Skeletal muscle cell (primary cell): ENCODE data around the gene RAB37.
A peak's percentile ranks its signal among the peaks of the same experiment; 100 is the strongest.

Source experiments
- DNase-seq: peaks from one replicate; pipeline ENCODE4 v3.0.0-alpha.2; 2010; ENCODE audit warnings: low read depth
- H3K4me3 ChIP-seq: 2 replicates; pipeline ENCODE4 v1.5.1; 2011; ENCODE audit warnings: low read depth, mild to moderate bottlenecking, control low read depth, low read length, moderate library complexity

Gene RAB37

DNA sequence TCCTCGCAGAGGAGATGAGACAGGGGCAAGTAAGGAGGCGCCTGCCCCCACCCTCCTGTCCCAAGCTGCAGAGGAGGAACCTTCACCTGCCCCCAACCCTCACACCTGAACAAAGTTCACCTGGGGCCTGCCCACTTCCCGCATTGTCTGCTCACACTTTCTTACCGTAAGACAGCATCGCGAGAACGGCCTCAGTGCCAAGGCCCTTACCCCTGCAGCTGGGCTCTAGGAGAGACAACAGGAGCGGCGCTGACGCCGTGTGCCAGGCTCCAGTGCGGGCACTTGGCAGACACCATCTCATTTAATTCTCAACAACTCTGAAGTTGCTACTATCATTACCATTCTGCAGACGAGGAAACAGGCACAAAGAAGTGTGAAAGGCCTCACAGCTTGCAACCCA is 35.0 kb downstream of the RAB37 start:
- DNase-seq, result no peak
- no peak overlapping the region for H3K4me3 ChIP-seq

DNA sequence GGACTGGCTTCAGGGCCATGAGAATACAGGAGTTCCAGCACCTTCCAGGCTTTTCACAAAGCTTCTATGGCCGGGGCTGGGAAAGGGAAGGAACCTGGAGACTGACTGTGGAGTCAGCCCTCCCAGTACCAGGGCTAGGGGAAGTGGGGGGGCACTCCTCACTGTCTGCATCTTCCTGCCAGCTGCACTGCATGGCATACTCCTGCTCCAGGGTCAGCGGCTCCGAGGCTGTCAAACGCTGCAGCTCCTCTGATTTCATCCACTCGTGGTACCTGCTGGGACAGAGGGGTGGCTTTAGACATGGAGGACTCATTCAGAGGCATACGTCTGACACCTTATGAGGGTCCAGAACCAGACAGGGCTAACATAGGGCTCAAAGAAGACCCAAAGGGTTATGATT is 36.4 kb downstream of the RAB37 start:
- H3K4me3 ChIP-seq, result no peak overlapping the region
- no peak for DNase-seq

DNA sequence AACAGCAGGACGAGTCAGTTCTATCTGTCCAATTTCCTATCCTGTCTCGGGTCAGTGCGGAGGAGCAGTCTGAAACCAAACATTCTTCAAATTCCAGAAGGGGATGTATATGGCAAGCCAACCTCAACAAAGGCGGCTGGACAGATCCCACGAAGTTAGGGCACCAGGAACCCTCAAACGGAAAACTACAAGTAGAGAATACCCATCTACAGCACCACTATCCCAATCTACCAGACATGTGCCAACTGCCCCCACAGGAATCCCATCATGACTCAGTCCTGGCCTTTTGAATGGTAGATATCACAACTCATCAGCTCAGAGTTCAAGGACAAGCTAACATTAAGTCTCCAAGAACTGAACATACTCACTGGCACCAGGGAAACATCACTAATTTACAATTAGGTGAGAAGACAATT is 36.8 kb downstream of the RAB37 start:
- no peak overlapping the region for H3K4me3 ChIP-seq
- DNase-seq, result no peak

DNA sequence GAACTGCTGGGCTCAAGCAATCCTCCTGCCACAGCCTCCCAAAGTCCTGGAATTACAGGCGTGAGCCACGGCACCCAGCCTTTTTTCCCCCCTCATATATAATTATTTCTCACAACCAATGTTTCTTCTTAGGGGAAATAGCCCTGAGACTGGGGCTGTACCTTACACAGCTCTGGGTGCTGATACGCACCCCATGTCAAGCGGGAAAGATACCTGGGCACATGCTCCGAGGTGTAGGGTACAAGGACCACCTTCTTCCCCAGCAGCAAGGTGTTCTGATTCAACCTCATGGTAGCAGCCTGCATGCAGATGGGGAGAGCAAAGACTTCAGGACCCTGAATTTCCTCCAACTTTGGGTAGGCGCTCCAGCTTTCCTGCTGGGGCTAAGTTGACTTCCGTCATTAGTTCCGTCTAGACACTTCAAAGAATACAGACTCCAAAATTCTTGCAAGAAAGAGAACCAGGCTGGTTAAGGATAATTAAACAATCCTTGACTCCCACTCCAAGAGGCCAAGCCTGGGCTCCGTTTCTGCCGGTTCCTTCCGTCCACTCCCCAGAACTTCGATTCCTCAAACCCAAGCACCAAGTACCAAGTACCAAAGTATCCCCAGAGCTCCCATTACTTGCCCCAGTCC is 38.5 kb downstream of the RAB37 start:
- peak overlapping the region; percentile 94 for H3K4me3 ChIP-seq
- no peak for DNase-seq

DNA sequence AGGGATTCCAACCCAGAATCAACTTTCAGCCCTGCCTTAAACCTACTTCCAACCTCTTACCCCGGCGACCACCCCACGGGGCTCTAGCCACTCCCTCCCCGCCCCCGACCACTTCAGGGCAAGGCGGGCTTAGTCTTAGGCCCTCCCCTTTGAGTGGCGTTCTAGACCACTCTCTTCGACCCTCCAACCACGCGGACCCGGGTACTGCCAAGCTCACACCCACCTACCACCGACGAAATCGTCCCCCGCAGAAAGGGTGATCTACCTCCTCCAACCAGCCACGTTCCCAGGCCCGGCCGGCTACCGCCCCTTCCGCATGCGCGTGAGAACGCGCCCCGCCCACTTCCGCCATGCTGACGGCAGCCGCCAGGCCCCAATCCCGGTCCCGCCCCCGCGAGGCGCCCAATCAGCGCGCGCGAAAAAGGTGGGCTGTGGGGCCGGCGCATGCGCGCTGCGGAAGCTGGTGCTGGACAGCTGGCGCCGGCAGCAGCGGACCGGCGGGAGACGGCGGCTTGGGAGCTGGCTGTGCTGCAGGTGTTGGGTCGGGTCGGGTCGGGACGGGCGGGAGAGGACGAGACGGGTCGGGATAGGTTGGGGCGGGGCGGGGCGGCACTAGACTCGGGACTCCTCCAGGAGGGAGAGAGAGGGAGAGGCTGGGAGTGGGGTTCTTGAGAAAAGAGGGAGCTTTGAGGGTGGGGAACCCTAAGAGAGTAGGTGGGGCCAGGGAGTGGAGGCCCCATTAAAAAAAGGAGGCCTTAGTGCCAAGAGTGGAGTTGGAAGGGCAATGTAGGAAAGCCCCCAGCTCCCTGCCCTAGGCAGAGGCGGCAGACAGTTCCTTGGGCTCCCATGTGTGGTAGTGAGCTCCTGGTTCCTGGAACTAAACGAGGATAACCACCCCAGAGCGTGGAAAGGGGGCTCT is 39.2 kb downstream of the RAB37 start, which contains the start of gene NAT9:
Gene NAT9, minus strand, starts transcription at position 302 of the 919 bp plus-strand sequence. CDS start 647 bp downstream, outside the sequence.
- peak; percentile 79 for DNase-seq

DNA sequence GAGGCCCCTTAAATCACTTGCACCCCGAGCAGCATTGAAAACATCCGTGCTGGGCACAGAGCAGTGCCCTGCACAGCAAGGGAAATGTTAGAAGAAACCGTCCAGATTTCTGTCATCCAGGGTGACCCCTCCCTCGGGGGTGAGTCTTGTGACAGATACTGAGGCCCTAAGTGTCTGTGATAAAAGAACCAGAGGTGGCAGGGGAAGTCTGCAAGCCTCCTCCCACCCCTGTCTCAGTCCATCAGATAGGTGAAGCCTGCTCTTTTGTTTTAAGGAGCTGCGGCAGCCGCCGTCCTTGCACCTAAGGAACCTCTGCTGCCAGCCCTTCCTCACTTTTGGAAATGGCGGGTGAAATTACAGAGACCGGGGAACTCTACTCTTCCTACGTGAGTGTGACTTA is 39.9 kb downstream of the RAB37 start:
- peak overlapping the region; percentile 94 for H3K4me3 ChIP-seq
- no peak for DNase-seq

More for the DNA sequence above, 39.2 kb downstream of the RAB37 start, which contains the start of gene NAT9:
- peak within 1 kb of the TSS; percentile 94 for H3K4me3 ChIP-seq

DNA sequence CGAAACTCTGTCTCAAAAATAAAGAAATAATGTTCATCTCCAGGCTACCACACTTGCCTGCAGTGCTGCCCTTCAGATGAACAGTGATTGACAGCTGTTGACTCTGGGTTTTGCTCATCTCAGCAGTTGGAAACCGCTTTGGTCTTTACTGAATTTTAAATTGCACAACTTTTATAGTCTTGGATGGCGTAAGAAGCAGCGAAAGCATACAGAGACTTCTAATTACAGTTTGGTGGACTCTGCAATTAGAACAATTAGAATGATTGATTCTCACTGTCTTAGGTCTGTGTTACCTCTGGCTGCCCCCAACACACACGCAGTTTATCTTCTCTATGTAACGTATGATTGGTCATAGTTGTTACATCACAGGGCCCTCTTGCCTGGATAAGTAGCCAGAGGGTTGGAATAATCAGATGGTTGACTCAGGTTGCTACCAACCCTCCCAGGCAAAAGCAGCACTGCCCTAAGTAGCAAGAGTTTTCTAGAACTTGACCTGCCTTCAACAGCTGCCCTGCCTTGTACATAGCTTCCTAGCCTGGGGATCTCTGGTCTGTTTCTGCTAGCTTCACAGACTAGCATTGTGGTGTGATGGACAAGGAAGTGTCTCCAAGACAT is 41.0 kb downstream of the RAB37 start:
- H3K4me3 ChIP-seq, result no peak overlapping the region
- DNase-seq, result no peak

DNA sequence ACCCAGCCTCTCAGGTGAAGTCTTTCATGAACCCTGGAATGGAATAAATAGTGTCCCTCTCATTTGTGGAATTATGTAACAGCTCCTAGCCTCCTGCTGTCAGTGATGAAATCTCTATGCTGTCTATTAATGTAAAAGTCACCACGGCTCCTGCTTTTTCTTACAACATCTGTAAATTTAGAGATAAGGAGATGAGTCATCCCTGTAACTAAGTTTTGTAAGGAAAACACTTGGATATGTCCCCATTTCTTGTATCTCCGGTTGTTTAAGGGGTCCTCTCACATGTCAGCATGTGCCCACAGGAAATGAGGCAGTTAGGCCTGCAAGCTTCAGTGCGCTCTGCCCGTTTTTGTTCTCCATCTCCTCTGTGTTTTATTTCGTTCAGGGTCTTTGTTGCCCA is 41.9 kb downstream of the RAB37 start:
- no peak overlapping the region for H3K4me3 ChIP-seq
- no peak for DNase-seq

DNA sequence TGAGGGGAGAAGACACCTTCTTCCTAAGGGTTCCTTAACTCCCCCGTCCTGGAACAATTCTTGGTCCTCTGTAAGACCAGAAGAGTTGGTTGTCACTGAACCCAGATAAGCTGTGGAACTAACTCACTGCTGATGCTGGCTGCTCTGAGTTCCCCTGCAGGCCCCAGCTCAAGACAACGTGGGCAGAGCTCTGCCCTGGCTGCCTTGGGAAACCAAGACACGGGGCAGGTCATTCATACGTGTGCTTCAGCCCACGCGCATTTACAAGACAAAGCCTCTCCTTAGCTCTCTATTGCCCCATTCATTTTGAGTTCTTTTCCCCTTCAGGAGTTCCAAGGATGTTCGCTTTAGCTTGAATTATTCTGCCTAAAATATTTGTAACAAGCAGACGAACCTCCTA is 42.4 kb downstream of the RAB37 start:
- no peak for DNase-seq
- H3K4me3 ChIP-seq, result no peak overlapping the region

DNA sequence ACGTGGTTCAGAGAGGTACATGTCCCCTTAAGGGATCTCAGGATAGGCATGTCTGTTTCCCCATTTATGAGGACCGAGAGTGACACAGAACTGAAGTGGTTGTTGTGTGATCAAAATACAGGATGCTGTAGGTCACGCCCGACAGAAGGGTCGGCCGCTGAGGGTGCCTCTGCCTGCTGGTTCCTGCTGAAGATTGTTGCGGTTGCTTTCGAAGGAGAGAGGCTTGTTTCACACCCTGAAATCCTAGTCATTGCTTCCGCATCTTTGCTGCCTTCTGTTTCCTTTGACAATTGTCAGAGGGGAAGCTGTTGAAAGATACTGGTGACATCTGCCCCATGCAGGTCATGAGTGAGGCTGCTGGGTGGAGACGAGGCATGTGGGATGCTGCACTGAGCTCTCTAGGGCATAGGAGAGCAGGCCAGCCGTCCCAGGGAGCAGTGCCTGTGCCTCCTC is 42.9 kb downstream of the RAB37 start:
- H3K4me3 ChIP-seq, result no peak overlapping the region
- no peak for DNase-seq

DNA sequence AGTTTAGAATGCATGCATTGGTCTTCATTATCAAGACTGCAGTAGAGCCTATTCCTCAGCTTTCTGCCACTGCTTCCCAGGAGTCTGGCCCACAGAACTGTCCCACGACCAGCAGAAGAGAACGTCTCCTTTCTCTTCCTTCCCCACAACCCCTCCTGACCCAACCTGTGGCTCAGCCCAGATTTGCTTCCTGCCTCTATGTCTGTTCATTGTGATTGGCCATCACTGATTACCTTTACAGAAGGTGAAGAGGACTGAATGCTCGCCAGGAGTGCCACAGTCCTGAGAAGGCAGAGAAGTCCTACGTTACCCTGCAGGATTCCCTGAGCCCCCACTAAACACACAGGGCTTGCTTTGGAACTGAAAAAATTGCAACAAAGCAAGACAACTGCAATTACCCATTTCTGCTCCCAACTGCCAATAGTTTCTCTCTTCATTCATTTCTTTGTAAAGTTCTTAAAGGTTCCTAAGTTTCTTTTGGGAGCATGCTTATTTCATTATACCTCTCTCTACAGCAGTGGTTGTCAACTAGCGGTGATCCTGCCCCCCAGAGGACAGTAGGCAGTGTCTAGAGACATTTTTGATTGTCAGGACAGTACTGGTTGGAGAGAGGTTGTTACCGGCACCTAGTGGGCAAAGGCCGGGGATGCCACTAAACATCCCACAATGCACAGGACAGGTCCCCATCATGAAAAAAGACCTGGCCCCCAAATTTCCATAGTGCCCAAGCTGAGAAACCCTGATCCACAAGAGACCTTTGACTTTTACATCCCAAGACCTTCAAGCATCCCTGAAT is 43.6 kb downstream of the RAB37 start:
- DNase-seq, result no peak

DNA sequence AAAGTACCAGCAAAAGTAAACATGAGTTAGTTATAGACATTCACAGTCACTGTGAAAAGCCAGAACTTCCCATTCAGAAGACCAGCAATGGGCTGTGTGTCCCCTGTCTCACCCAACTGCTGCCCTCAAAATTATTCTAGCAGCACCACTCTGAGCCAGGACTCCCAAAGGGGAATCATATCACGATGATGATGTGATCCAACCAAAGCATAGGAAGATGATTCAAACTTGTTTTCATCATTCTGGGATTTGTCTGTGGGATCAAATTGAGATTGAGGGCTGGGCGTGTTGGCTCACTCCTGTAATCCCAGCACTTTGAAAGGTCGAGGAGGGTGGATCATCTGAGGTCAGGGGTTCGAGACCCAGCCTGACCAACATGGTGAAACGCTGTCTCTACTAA is 45.5 kb downstream of the RAB37 start:
- no peak for DNase-seq

More for the DNA sequence above, 43.6 kb downstream of the RAB37 start:
- no peak overlapping the region for H3K4me3 ChIP-seq

DNA sequence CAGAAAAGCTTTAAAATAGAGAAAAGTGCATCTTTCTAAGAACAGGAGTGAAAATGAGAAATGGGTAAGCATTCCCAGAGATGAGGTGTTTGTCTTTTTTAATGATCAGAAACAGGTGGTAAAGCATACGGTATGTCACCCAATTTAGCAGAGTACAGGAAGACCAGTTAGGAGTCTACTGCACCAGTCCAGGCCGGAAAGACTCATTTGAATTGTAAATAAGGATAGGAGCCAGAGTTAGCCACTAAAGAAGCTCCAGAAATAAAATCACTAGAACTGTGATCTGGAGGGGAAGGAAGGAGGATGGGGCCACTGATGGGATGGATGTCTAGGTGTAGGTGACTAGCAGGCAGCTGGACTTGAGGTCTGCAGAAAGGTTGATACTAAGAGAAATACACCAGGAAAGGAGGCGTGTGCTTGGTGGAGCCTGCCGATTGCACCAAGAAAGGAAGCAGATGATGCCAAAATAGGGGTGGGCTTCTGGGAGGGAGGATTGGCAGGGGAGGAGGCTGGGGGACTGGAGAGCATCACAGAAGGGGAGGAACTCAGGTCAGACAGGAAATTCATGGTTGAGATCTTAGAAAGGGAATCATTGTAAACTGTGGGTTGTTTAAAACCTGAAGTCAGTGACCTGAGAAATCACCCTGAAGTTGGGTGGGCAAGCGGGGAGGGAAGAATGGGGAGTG is 47.2 kb downstream of the RAB37 start:
- no peak overlapping the region for H3K4me3 ChIP-seq

More for the DNA sequence above, 45.5 kb downstream of the RAB37 start:
- H3K4me3 ChIP-seq, result no peak overlapping the region

DNA sequence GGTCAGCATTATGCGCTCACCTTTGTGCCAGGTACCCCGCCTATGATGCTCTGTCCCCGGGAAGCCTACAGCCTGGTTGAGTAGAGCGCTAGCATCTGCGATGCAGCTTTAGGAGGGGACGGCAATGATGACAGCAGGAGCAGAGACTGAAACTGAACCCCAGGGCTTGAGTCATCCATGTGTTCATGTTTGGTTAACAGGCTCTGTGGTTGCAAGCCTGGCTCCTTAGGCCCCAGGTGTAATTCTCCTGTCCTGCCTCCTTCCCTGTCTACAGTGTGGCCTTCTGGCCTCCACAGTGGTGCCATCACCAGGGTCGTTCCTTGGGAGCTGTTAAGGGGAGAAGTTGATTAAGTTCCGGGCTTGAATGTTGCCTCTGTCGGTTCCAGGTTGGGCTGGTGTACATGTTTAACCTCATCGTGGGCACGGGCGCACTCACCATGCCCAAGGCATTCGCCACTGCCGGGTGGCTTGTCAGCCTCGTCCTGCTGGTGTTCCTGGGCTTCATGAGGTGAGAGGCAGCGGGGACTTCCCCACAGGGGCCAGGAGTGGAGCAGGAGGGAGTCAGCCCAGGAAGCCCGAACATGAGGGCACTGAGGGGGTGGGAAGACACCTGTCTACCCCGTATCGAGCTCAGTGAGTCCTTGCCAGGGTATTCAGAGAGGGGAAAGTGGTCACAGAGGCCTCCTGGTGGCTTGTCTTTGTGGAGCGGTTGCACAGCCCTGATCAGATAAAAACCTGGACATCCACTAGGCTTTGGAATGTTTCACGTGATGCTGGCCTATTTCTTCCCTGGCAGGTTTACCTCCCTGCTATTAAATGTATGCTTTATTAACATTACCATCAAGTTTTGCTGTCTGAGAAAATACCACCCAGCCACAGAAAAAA is 48.3 kb downstream of the RAB37 start:
- no peak overlapping the region for H3K4me3 ChIP-seq
- DNase-seq, result no peak

More for the DNA sequence above, 47.2 kb downstream of the RAB37 start:
- DNase-seq, result no peak

DNA sequence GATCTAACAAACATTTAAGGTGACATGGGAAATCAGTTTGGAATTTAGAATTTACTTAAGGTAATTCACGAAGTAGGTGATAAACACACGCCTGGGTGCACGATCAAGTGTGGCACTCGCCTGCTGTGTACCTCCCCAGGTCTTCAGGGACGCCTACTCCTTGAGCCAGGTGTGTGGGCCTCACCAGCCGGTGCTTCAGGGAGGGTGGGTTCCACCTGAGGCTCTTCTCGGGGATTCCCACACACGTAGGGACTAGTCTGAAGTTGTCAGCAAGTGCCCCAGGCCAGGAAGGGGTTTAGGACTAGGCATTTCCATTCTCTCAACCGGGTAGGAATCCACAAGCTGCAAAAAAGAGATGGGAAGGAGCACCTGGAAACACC is 48.9 kb downstream of the RAB37 start:
- H3K4me3 ChIP-seq, result no peak overlapping the region
- DNase-seq, result no peak

DNA sequence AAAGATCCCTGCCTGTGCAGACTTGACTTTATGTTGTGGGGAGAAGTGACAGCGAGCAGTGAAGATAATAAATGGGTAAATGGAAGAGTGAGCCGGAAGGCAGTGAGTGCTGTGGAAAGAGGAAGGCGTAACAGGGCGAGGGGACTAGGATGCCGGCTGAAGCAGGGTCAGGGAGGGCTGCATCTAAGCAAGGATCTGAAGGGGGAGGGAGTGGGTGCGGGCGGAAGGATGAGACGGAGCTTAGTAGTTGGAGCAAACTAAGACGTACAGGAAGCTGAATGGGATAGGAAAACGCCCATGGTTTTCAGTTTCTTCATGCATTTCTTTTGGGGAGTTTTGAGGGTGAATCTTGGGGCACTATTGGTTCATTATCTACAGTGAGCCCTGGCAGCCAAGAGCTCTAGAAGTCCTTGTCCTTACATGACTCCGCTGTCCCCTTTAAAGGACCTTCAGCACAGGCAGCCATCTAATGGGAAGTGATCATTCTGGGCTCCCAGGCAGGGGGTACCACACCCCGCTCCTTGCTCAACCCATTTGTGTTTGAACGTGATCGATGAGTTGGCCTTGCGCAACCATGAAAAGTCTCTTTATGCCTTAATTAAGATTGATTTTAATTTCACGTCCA is 49.5 kb downstream of the RAB37 start:
- H3K4me3 ChIP-seq, result no peak overlapping the region
- no peak for DNase-seq
